ENCODE measurements around the gene COX7A1. TPM values are rescaled to one million over a fixed set of nuclear protein-coding genes. Genes with fewer than 3 reads are reported as not detected.

The COX7A1 gene
- total RNA-seq, 4 donors from 2014 or later: 50.4 to 66.6 (median 61.7) TPM

GRCh38 chr19:36141039-36141927 lies 11.0 kb downstream of the COX7A1 start:
- Histone ChIP-seq H3K4me3 (peak overlapping the region; percentile 63 to 75), H3K9me3 (no peaks in the 10 kb centered on the region), H3K27ac (peak overlapping the region; percentile 89 to 99 (median 96)), H3K4me1 (peaks cover 0 to 37% (median 18%) of the 10 kb centered on the region in 3 donors), H3K27me3 (no peaks in the 10 kb centered on the region), H3K36me3 (peaks cover 0 to 47% of the 10 kb centered on the region in 2 donors)
- WGBS, 2 donors (ENCODE audit: low coverage in 1 of 2): 52 to 54% methylated on average over 12 to 15 of the region's 42 CpGs
- peak; percentile 73 for ATAC-seq
- TF ChIP-seq EP300 (IDR thresholded peaks at IDR 0.05) (no peak), POLR2AphosphoS5 (IDR thresholded peaks at IDR 0.05) (peak; percentile 79), CTCF (IDR thresholded peaks at IDR 0.05) (no peak), POLR2A (IDR thresholded peaks at IDR 0.05) (peak; percentile 31 to 39)

GRCh38 chr19:36140304-36141038 lies 11.8 kb downstream of the COX7A1 start:
- peak; percentile 19 for ATAC-seq
- H3K9me3 ChIP-seq: no peaks in the 10 kb centered on the region
- TF ChIP-seq CTCF (IDR thresholded peaks at IDR 0.05) (peak in 1 of 4 experiments; percentile 7), POLR2AphosphoS5 (IDR thresholded peaks at IDR 0.05) (no peak), EP300 (IDR thresholded peaks at IDR 0.05) (no peak)
- 5% methylated on average over 5 of the region's 31 CpGs; no CpG with 5 or more reads in 1 of the 2 donors for WGBS, 2 donors (ENCODE audit: low coverage in 1 of 2)
- peaks cover 0 to 39% of the 10 kb centered on the region in 2 donors for H3K36me3 ChIP-seq
- H3K4me3 ChIP-seq: peak overlapping the region; percentile 63 to 75
- peak overlapping the region; percentile 89 to 99 (median 96) for H3K27ac ChIP-seq
- H3K4me1 ChIP-seq: peaks cover 0 to 42% (median 21%) of the 10 kb centered on the region in 3 donors
- no peaks in the 10 kb centered on the region for H3K27me3 ChIP-seq

GRCh38 chr19:36139473-36140303 lies 12.6 kb downstream of the COX7A1 start, which contains the start of gene CAPNS1:
Gene CAPNS1 (plus strand): TSS chr19:36140066. CDS start chr19:36141012, 946 bp downstream.
- TF ChIP-seq POLR2AphosphoS5 (IDR thresholded peaks at IDR 0.05) (peak; percentile 98), CTCF (IDR thresholded peaks at IDR 0.05) (peak in 3 of 4 experiments; percentile 16 to 32 (median 26)), EP300 (IDR thresholded peaks at IDR 0.05) (no peak), POLR2A (IDR thresholded peaks at IDR 0.05) (peak; percentile 95)
- Histone ChIP-seq H3K4me1 (peaks cover 0 to 42% (median 21%) of the 10 kb centered on the region in 3 donors), H3K36me3 (peaks cover 0 to 31% of the 10 kb centered on the region in 2 donors), H3K9me3 (no peaks in the 10 kb centered on the region), H3K4me3 (peak within 1 kb of the TSS; percentile 63 to 75), H3K27ac (peak within 1 kb of the TSS; percentile 89 to 99 (median 96)), H3K27me3 (no peaks in the 10 kb centered on the region)
- ATAC-seq: peak; percentile 94
- WGBS, 2 donors (ENCODE audit: low coverage in 1 of 2): 0% methylated on average over 9 of the region's 75 CpGs

GRCh38 chr19:36139120-36139472 lies 13.2 kb downstream of the COX7A1 start:
- H3K27me3 ChIP-seq: no peaks in the 10 kb centered on the region
- no peaks in the 10 kb centered on the region for H3K9me3 ChIP-seq
- TF ChIP-seq CTCF (IDR thresholded peaks at IDR 0.05): no peak
- TF ChIP-seq EP300 (IDR thresholded peaks at IDR 0.05): no peak
- TF ChIP-seq POLR2A (IDR thresholded peaks at IDR 0.05): no peak
- no peak for TF ChIP-seq POLR2AphosphoS5 (IDR thresholded peaks at IDR 0.05)
- 49 to 53% methylated on average over 6 to 7 of the region's 7 CpGs for WGBS, 2 donors (ENCODE audit: low coverage in 1 of 2)
- no peak for ATAC-seq
- H3K4me3 ChIP-seq: peak overlapping the region; percentile 63 to 75
- H3K36me3 ChIP-seq: peaks cover 0 to 25% of the 10 kb centered on the region in 2 donors
- H3K4me1 ChIP-seq: peaks cover 0 to 42% (median 21%) of the 10 kb centered on the region in 3 donors
- H3K27ac ChIP-seq: peak overlapping the region; percentile 89 to 99 (median 96)
